A549 (cell line): Measurements from ENCODE around the gene GABARAP. TPM values are rescaled to one million over a fixed set of nuclear protein-coding genes. Genes with fewer than 3 reads are reported as not detected.

ENCODE experiments used
- ATAC-seq, 2 experiments: fragments of 200-7000 bp in 1 of 2; fragments of >200 bp in 1 of 2; cut with Nextera tagmentation in 1 of 2; cut with Tn5 transposase in 1 of 2; 3 replicates each; pipeline versions ENCODE4 v1.8.0 to v1.9.1; 2018 to 2020; ENCODE audit warnings: mild to moderate bottlenecking in 1 of 2, moderate library complexity in 1 of 2
- CTCF ChIA-PET: fragments of 300-600 bp; sonication (Branson Sonifier 250); formaldehyde crosslinking; extraction: SDS; loops from one replicate; lab custom pipeline; 2021; ENCODE audit warnings: antibody characterized with exemption, inconsistent platforms; lab: Yijun Ruan, JAX
- POLR2A ChIA-PET: fragments of 350-600 bp; formaldehyde crosslinking; extraction: SDS; loops from one replicate; lab custom pipeline; 2021; ENCODE audit warnings: antibody characterized with exemption, inconsistent platforms; lab: Yijun Ruan, JAX
- DNase-seq, 2 experiments: peaks; one replicate each; pipeline versions ENCODE4 v3.0.0 to v3.0.0-alpha.2; 2011 to 2016; ENCODE audit warnings: low read depth in 1 of 2, low spot score in 1 of 2
- FAIRE-seq: peaks from 2 replicates; lab custom pipeline; 2011; peaks lifted over from hg19 to GRCh38; lab: Jason Lieb, UNC
- H3K27ac ChIP-seq, 2 experiments: fragments of >200 bp; sonication (Bioruptor Twin); formaldehyde crosslinking; 3 replicates each; pipeline ENCODE4 v1.5.1; 2016 to 2017
- H3K4me1 ChIP-seq: fragments of >200 bp; sonication (Bioruptor Twin); formaldehyde crosslinking; 3 replicates; pipeline ENCODE4 v1.6.1; 2016
- H3K4me2 ChIP-seq: fragments of >200 bp; sonication (Bioruptor Twin); formaldehyde crosslinking; 3 replicates; pipeline ENCODE4 v1.6.1; 2016
- H3K4me3 ChIP-seq: fragments of >200 bp; sonication (Bioruptor Twin); formaldehyde crosslinking; 3 replicates; pipeline ENCODE4 v1.5.1; 2016
- H3K9me3 ChIP-seq: fragments of >200 bp; sonication (Bioruptor Twin); formaldehyde crosslinking; 3 replicates; pipeline ENCODE4 v1.6.1; 2016
- BHLHE40 ChIP-seq: IDR thresholded peaks from 2 replicates; pipeline ENCODE4 v1.6.1; 2012; ENCODE audit warnings: low read depth, low read length, inconsistent platforms
- CEBPB ChIP-seq, 2 experiments: fragments of >200 bp in 1 of 2; sonication (Bioruptor Twin) in 1 of 2; formaldehyde crosslinking in 1 of 2; IDR thresholded peaks; 2 replicates each; pipeline ENCODE4 v1.6.1; 2012 to 2016
- CHD2 ChIP-seq: fragments of 150-350 bp; IDR thresholded peaks from 2 replicates; pipeline ENCODE4 v1.6.1; 2014; ENCODE audit warnings: low read length; ENCODE audit not compliant: partially characterized antibody
- CHD4 ChIP-seq: fragments of 200-600 bp; sonication (generic); IDR thresholded peaks from 2 replicates; pipeline ENCODE4 v1.6.1; 2016; ENCODE audit warnings: antibody characterized with exemption, mild to moderate bottlenecking, borderline replicate concordance
- E2F6 ChIP-seq: IDR thresholded peaks from 2 replicates; pipeline ENCODE4 v1.6.1; 2012; ENCODE audit warnings: low read depth, borderline replicate concordance
- EHMT2 ChIP-seq: fragments of 200-600 bp; sonication (generic); IDR thresholded peaks from 2 replicates; pipeline ENCODE4 v1.6.1; 2016; ENCODE audit warnings: antibody characterized with exemption, low read depth, mild to moderate bottlenecking, moderate library complexity
- EP300 ChIP-seq, 2 experiments: fragments of >200 bp; sonication (Bioruptor Twin); formaldehyde crosslinking; IDR thresholded peaks; 2 replicates in 1 of 2; 3 replicates in 1 of 2; pipeline ENCODE4 v1.6.1; 2016 to 2017
- ESRRA ChIP-seq: fragments of 150-350 bp; IDR thresholded peaks from 2 replicates; pipeline ENCODE4 v1.6.1; 2014; ENCODE audit warnings: mild to moderate bottlenecking, low read length, borderline replicate concordance
- FOSL2 ChIP-seq, 2 experiments: fragments of 450-650 bp in 1 of 2; fragments of >200 bp in 1 of 2; sonication (Bioruptor Twin) in 1 of 2; formaldehyde crosslinking; IDR thresholded peaks; 2 replicates each; pipeline versions ENCODE4 v1.5.0 to v1.6.1; 2016 to 2020; ENCODE audit warnings: mild to moderate bottlenecking in 1 of 2, moderate library complexity in 1 of 2
- HDAC2 ChIP-seq: fragments of 200-600 bp; sonication (generic); IDR thresholded peaks from 2 replicates; pipeline ENCODE4 v1.6.1; 2016
- HMGXB4 ChIP-seq: fragments of 250-450 bp; sonication (Bioruptor Pico); IDR thresholded peaks from 2 replicates; pipeline ENCODE4 v1.5.0; 2021; ENCODE audit warnings: mild to moderate bottlenecking, moderate library complexity, borderline replicate concordance
- JUN ChIP-seq, 2 experiments: fragments of >200 bp; sonication (Bioruptor Twin); formaldehyde crosslinking; IDR thresholded peaks; 2 replicates in 1 of 2; 3 replicates in 1 of 2; pipeline ENCODE4 v1.6.1; 2016 to 2017
- JUNB ChIP-seq: fragments of >200 bp; sonication (Bioruptor Twin); formaldehyde crosslinking; IDR thresholded peaks from 2 replicates; pipeline ENCODE4 v1.6.1; 2016
- KDM5A ChIP-seq: fragments of 200-600 bp; sonication (generic); IDR thresholded peaks from 2 replicates; pipeline ENCODE4 v1.6.1; 2016; ENCODE audit warnings: antibody characterized with exemption, mild to moderate bottlenecking
- POLR2A ChIP-seq: IDR thresholded peaks from 2 replicates; pipeline ENCODE4 v1.6.1; 2012; ENCODE audit warnings: mild to moderate bottlenecking, low read length
- POLR2AphosphoS2 ChIP-seq: conservative IDR thresholded peaks from 2 replicates; pipeline ENCODE4 v1.6.1; 2012; ENCODE audit warnings: low read length, improper control_type of control experiment, inconsistent platforms
- RCOR1 ChIP-seq: fragments of 150-350 bp; IDR thresholded peaks from 2 replicates; pipeline ENCODE4 v1.6.1; 2014; ENCODE audit warnings: antibody characterized with exemption, low read length, low read depth
- TP53 ChIP-seq: fragments of 250-450 bp; sonication (Bioruptor Pico); IDR thresholded peaks from 2 replicates; pipeline ENCODE4 v1.5.0; 2021; ENCODE audit warnings: mild to moderate bottlenecking, moderate library complexity
- ZC3H11A ChIP-seq: fragments of 450-650 bp; IDR thresholded peaks from 2 replicates; pipeline ENCODE4 v1.6.1; 2014; ENCODE audit warnings: antibody characterized with exemption, mild to moderate bottlenecking
- ZNF302 ChIP-seq: fragments of 250-450 bp; sonication (Bioruptor Pico); IDR thresholded peaks from 2 replicates; pipeline ENCODE4 v1.9.0; 2021; ENCODE audit warnings: inconsistent platforms, mild to moderate bottlenecking, moderate library complexity
- WGBS: methylation state at CpG from one replicate; pipeline ENCODE4 v1.1.6; 2017; ENCODE audit errors: missing lambda C conversion rate; 5-methylcytosine and 5-hydroxymethylcytosine counted together
- polyA plus RNA-seq, 4 experiments: library from polyadenylated mRNA; depleted of rRNA in 3 of 4; stranded (reverse); fragments of >200 nt; fragmentation: RNase III in 1 of 4; extraction: RNeasy Plus Mini Kit Qiagen cat#74134 plus additional on column Dnase treatment in 1 of 4; gene quantifications; 2 replicates in 3 of 4; 3 replicates in 1 of 4; pipeline ENCODE4 v1.2.3, GENCODE V29; 2011 to 2017
- TF ChIP-seq, protein P1 (sequence below): fragments of >200 bp; sonication (Bioruptor Twin); formaldehyde crosslinking; IDR thresholded peaks from 3 replicates; pipeline ENCODE4 v1.5.1; 2016
- TF ChIP-seq, protein P2 (sequence below): fragments of >200 bp; sonication (Bioruptor Twin); formaldehyde crosslinking; IDR thresholded peaks from 3 replicates; pipeline ENCODE4 v1.6.1; 2016
- TF ChIP-seq, protein P3 (sequence below): IDR thresholded peaks from 2 replicates; pipeline ENCODE4 v1.6.1; 2012

GABARAP gene
- polyA plus RNA-seq, 2 of the 4 experiments (the other 2 are of a cell fraction) = 399 to 504 TPM

DNA sequence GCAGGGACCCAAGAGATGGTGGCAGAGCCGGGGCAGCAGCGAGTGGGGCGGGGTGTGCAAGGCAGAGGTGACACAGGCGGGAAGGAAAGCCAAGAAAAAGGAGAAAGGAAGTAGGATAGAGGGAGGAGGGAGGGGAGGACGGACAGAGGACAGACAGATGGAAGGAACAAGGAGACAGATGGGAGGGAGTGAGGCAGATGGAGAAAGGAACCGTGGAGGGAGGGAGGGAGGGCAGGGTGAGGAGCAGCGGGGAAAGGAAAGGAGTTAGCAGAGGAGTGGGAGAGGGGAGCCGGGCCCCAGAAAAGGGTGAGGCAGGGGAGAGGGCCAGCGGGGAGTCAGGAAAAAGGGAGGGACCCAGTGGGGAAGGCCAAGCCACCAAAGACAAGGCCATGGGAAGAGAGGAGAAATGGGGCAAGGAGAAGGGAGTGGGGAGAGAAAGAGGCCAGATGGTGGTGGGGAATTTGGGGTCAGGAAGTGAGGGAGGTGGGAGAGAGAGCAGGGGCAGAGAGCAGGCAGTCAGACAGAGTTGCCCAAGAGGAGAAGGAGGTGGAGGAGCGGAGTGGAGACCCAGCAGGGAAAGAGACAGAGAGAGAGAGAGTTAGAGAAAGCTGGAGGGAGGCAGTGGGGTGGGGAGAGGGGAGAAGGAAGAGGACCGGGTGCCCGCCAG is 49.8 kb downstream of the GABARAP start:
- TF ChIP-seq TP53 (CRISPR knock-in tag) (no peak), RCOR1 (no peak), EP300 (IDR thresholded peaks at IDR 0.05) (no peak), ZC3H11A (no peak), CHD2 (no peak), HDAC2 (no peak), CEBPB (IDR thresholded peaks at IDR 0.05) (no peak), JUNB (no peak), BHLHE40 (no peak)
- TF ChIP-seq, protein P1, sequence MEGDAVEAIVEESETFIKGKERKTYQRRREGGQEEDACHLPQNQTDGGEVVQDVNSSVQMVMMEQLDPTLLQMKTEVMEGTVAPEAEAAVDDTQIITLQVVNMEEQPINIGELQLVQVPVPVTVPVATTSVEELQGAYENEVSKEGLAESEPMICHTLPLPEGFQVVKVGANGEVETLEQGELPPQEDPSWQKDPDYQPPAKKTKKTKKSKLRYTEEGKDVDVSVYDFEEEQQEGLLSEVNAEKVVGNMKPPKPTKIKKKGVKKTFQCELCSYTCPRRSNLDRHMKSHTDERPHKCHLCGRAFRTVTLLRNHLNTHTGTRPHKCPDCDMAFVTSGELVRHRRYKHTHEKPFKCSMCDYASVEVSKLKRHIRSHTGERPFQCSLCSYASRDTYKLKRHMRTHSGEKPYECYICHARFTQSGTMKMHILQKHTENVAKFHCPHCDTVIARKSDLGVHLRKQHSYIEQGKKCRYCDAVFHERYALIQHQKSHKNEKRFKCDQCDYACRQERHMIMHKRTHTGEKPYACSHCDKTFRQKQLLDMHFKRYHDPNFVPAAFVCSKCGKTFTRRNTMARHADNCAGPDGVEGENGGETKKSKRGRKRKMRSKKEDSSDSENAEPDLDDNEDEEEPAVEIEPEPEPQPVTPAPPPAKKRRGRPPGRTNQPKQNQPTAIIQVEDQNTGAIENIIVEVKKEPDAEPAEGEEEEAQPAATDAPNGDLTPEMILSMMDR = no peak
- TF ChIP-seq, protein P2, sequence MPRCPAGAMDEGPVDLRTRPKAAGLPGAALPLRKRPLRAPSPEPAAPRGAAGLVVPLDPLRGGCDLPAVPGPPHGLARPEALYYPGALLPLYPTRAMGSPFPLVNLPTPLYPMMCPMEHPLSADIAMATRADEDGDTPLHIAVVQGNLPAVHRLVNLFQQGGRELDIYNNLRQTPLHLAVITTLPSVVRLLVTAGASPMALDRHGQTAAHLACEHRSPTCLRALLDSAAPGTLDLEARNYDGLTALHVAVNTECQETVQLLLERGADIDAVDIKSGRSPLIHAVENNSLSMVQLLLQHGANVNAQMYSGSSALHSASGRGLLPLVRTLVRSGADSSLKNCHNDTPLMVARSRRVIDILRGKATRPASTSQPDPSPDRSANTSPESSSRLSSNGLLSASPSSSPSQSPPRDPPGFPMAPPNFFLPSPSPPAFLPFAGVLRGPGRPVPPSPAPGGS = no peak
- no peak for FAIRE-seq
- Histone ChIP-seq H3K4me3 (no peak overlapping the region), H3K27ac (no peak overlapping the region), H3K9me3 (no peaks in the 10 kb centered on the region), H3K4me1 (no peaks in the 10 kb centered on the region), H3K4me2 (no peak overlapping the region)
- CTCF ChIA-PET = interaction anchor here (1.1 kb wide), 1 partner anchor 104 kb away, joined by 3 read pairs; no protein-coding TSS in a partner anchor
- POLR2A ChIA-PET = no interaction called here
- WGBS = 83% methylated on average over 12 of the region's 12 CpGs
- no peak for DNase-seq
- no peak for ATAC-seq

DNA sequence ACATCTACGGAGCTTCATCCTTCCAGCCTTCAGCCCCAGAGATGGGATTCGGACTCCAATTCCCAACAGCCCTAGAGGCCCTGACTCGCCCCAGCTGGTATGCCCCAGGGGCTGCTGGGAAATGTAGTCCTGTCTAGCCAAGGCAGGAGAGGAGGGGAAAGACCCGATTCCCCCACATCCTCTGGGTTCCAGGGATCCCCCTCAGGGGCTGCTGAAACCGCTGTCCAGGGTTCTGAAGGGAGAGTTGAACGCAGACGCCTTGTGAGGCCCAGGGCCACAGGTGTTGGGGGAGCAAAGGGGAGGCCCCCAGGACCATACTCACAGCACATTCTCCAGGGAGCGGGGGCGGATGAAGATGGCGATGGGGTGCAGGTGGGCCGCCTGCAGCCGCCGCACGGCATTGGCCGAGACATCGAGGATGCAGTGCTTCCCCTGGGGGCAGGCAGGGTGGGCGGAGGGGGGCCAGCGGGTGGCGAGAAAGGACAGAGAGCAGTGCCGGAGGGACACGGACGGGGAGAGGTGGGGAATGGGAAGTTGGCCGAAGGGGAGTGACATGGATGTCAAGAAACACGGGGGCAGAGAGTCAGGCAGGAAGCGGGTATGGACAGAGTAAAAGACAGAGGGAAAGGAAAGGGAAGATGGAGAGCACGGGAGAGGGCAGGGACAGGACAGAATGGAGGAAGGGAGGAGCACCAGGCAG is 50.5 kb downstream of the GABARAP start:
- CTCF ChIA-PET = interaction anchor here (0.9 to 1.5 kb wide), 3 partner anchors 14 to 147 kb away, joined by 3 to 17 read pairs (median 9); partner anchors contain the start of gene SLC16A11
- POLR2A ChIA-PET = interaction anchor here (0.6 kb wide), 1 partner anchor 8 kb away, joined by 3 read pairs; no protein-coding TSS in a partner anchor
- 73% methylated on average over 25 of the region's 26 CpGs for WGBS
- Histone ChIP-seq H3K4me1 (no peaks in the 10 kb centered on the region), H3K9me3 (no peaks in the 10 kb centered on the region), H3K4me3 (no peak overlapping the region), H3K4me2 (no peak overlapping the region), H3K27ac (no peak overlapping the region)
- DNase-seq (peak; percentile 51 to 82), FAIRE-seq (no peak), ATAC-seq (peak; percentile 84 to 91)
- no peak for TF ChIP-seq HMGXB4 (CRISPR knock-in tag)
- TF ChIP-seq, protein P2 = no peak
- TF ChIP-seq, protein P3, sequence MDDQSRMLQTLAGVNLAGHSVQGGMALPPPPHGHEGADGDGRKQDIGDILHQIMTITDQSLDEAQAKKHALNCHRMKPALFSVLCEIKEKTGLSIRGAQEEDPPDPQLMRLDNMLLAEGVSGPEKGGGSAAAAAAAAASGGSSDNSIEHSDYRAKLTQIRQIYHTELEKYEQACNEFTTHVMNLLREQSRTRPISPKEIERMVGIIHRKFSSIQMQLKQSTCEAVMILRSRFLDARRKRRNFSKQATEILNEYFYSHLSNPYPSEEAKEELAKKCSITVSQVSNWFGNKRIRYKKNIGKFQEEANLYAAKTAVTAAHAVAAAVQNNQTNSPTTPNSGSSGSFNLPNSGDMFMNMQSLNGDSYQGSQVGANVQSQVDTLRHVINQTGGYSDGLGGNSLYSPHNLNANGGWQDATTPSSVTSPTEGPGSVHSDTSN = peak; percentile 84
- no peak for TF ChIP-seq ZNF302 (CRISPR knock-in tag)
- TF ChIP-seq E2F6 = no peak
- TF ChIP-seq ESRRA = no peak
- TF ChIP-seq JUN (IDR thresholded peaks at IDR 0.05) = no peak
- no peak for TF ChIP-seq KDM5A
- no peak for TF ChIP-seq FOSL2 (IDR thresholded peaks at IDR 0.05)
- TF ChIP-seq FOSL2 (CRISPR knock-in tag; IDR thresholded peaks at IDR 0.05) = peak; percentile 91
- TF ChIP-seq POLR2A = no peak
- no peak for TF ChIP-seq EHMT2
- no peak for TF ChIP-seq POLR2AphosphoS2
- TF ChIP-seq CHD4 = no peak
